ENCODE measurements around the gene PPFIA4. TPM values are rescaled to one million over a fixed set of nuclear protein-coding genes. Genes with fewer than 3 reads are reported as not detected.

PPFIA4 gene
- total RNA-seq, 1 experiment from 2014 or later: 21.1 TPM

DNA sequence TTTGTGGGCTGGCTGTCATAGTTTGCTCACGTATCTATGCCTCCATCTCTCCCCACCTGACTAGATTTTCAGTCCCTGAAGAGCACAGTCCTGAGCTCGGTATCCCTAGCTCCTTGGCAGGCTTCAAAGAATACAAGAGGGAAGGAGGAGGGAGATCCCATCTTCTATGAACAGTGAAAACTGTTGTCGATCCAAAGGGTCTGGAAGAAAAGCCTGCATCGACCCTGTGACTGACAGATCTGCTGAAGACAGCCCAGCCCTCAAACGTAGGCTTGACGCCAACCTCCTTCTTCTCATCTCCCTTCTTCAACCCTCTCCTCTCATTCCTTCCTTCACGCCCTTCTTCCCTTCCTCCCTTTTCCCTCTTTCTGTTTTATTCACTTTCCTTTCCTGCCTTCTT is 87.9 kb downstream of the PPFIA4 start (continued):
- TF ChIP-seq NFYB (CRISPR knock-in tag; conservative IDR thresholded peaks at IDR 0.05; ENCODE audit: low read depth): no peak
- TF ChIP-seq ATF2 (CRISPR knock-in tag; IDR thresholded peaks at IDR 0.05; ENCODE audit: borderline replicate concordance, low read depth): no peak
- TF ChIP-seq STAT6 (CRISPR knock-in tag; conservative IDR thresholded peaks at IDR 0.05; ENCODE audit: low read depth): no peak

DNA sequence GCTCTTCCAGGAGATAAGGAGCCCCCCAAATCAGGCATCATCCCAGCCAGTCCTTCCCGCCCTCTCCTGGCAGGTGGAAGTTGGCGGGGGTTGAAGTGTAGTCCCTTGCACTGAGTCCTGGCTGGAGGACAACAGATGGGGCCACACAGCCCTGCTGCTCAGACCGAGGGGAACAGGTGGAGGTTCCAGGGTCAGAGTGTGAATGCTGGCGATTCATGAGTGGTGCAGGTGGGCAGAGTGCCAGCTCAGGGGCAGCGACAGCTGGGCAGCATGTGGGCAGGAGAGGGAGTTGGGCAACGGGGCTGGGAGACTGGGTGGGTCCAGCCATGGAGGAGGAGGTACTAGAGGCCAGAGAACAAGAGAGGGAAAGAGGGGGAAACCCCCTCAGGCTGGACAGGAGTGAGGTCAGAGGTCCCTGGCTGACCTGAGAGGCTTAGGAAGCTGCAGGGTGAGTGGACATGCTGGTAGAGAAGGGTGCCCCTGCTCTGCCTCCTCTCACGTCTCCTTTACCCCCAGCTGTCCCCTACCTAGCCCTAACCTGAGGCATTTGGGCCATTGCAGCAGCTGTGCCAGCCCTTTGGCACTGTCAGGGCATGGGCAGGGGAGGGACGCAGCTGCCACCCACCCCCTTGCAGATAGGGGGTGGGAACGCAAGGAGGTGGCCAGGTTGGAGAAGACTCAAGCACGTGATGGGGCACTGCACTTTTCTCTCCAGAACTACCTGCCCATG is 90.0 kb downstream of the PPFIA4 start:
- no peak for DNase-seq (ENCODE audit: low spot score)
- Mint-ChIP-seq H3K4me3 (no peak overlapping the region), H3K27me3 (ENCODE audit: low read depth) (peaks cover 17% of the 10 kb centered on the region), H3K9me3 (no peaks in the 10 kb centered on the region), H3K27ac (no peak overlapping the region), H3K36me3 (no peaks in the 10 kb centered on the region), H3K4me1 (no peaks in the 10 kb centered on the region; the same call in 1 of the 2 replicates)
- CTCF ChIA-PET: interaction anchor here (0.6 to 4.4 kb wide), 7 partner anchors 11 to 101 kb away, joined by 3 to 192 read pairs (median 38); partner anchors contain the start of gene ADORA1
- ATAC-seq: no peak
- POLR2A ChIA-PET: no interaction called here
- no peak for TF ChIP-seq TP53 (CRISPR knock-in tag; IDR thresholded peaks at IDR 0.05)
- TF ChIP-seq ATF6 (CRISPR knock-in tag; IDR thresholded peaks at IDR 0.05): no peak

DNA sequence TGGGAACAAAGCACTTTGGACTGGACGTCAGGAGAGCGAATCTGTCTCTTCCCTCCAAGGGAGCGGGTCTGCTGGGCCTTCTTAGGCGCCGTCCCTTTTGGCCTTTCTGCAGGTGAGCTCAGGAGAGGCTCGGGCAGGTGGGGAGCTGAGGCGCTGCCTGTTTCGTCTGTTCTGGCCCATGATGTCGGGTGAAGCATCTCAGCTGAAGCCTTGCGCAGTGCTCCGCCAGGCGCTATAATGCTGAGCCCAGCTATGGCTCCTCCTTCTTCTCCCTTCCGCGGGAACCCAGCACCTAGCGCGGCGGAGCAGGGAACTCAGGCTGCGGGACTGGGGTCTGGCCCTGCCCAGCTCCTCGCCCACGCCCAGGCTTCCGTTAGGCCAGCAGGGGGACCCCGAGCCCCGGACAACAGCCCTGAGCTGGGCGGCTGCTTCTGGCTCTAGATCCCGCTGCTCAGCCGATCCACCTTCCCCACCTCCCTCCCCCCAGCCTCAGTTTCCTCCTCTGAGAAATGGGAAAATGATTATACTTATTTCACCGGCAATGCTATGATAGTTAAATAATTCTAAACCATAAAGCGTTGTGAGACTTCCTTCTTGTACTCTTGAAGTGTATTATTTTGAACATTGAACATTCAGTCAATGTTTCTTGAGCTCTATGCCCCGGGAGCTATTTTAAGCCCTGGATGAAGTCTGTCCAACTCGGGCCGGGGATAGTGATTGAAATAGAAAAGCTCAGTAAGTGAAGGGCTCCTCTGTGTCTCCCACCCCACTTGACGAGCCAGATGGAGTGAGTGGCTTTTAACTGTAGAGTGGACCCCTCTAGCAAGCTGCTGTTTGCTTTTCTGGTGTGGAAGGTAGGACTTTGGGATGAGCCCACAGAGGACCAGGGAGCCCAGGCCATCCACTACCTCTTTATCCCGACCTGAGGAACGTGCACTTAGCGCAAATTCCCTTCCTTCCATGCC is 91.6 kb downstream of the PPFIA4 start:
- peak; percentile 95 for DNase-seq (ENCODE audit: low spot score)
- Mint-ChIP-seq H3K9me3 (no peaks in the 10 kb centered on the region), H3K27me3 (ENCODE audit: low read depth) (peaks cover 17% of the 10 kb centered on the region), H3K4me3 (peak overlapping the region; percentile 47), H3K4me1 (no peaks in the 10 kb centered on the region; the same call in 1 of the 2 replicates), H3K27ac (no peak overlapping the region), H3K36me3 (no peaks in the 10 kb centered on the region)
- peak; percentile 100 for ATAC-seq
- ChIA-PET CTCF (interaction anchor here (0.5 to 4.9 kb wide), 72 partner anchors 9 to 540 kb away, joined by 3 to 192 read pairs (median 6); partner anchors contain the start of genes ADORA1, CHI3L1, MYBPH and MYOG), POLR2A (interaction anchor here (0.7 to 1.8 kb wide), 6 partner anchors 10 to 155 kb away, joined by 3 to 9 read pairs (median 4); partner anchors contain the start of gene ADORA1)
- TF ChIP-seq, protein P1, sequence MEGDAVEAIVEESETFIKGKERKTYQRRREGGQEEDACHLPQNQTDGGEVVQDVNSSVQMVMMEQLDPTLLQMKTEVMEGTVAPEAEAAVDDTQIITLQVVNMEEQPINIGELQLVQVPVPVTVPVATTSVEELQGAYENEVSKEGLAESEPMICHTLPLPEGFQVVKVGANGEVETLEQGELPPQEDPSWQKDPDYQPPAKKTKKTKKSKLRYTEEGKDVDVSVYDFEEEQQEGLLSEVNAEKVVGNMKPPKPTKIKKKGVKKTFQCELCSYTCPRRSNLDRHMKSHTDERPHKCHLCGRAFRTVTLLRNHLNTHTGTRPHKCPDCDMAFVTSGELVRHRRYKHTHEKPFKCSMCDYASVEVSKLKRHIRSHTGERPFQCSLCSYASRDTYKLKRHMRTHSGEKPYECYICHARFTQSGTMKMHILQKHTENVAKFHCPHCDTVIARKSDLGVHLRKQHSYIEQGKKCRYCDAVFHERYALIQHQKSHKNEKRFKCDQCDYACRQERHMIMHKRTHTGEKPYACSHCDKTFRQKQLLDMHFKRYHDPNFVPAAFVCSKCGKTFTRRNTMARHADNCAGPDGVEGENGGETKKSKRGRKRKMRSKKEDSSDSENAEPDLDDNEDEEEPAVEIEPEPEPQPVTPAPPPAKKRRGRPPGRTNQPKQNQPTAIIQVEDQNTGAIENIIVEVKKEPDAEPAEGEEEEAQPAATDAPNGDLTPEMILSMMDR (IDR thresholded peaks at IDR 0.05): peak; percentile 66
- no peak for TF ChIP-seq RELA (CRISPR knock-in tag; IDR thresholded peaks at IDR 0.05; ENCODE audit: borderline replicate concordance)
- peak; percentile 60; the same call in 1 of the 2 replicates for TF ChIP-seq FOXP1 (CRISPR knock-in tag; IDR thresholded peaks at IDR 0.05; ENCODE audit: borderline replicate concordance)
- peak; percentile 34 for TF ChIP-seq ETV6 (CRISPR knock-in tag; IDR thresholded peaks at IDR 0.05)
- no peak for TF ChIP-seq TCF7 (CRISPR knock-in tag; IDR thresholded peaks at IDR 0.05; ENCODE audit: low read depth)
- TF ChIP-seq MYBL2 (CRISPR knock-in tag; IDR thresholded peaks at IDR 0.05): no peak
- TF ChIP-seq FOXJ3 (CRISPR knock-in tag; IDR thresholded peaks at IDR 0.05; ENCODE audit: borderline replicate concordance): no peak
- TF ChIP-seq, protein P2, sequence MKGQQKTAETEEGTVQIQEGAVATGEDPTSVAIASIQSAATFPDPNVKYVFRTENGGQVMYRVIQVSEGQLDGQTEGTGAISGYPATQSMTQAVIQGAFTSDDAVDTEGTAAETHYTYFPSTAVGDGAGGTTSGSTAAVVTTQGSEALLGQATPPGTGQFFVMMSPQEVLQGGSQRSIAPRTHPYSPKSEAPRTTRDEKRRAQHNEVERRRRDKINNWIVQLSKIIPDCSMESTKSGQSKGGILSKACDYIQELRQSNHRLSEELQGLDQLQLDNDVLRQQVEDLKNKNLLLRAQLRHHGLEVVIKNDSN (CRISPR knock-in tag; IDR thresholded peaks at IDR 0.05): no peak
- TF ChIP-seq, protein P3, sequence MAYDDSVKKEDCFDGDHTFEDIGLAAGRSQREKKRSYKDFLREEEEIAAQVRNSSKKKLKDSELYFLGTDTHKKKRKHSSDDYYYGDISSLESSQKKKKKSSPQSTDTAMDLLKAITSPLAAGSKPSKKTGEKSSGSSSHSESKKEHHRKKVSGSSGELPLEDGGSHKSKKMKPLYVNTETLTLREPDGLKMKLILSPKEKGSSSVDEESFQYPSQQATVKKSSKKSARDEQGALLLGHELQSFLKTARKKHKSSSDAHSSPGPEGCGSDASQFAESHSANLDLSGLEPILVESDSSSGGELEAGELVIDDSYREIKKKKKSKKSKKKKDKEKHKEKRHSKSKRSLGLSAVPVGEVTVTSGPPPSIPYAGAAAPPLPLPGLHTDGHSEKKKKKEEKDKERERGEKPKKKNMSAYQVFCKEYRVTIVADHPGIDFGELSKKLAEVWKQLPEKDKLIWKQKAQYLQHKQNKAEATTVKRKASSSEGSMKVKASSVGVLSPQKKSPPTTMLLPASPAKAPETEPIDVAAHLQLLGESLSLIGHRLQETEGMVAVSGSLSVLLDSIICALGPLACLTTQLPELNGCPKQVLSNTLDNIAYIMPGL (CRISPR knock-in tag; IDR thresholded peaks at IDR 0.05): peak; percentile 77; the same call in 1 of the 2 replicates
- TF ChIP-seq, protein P4, sequence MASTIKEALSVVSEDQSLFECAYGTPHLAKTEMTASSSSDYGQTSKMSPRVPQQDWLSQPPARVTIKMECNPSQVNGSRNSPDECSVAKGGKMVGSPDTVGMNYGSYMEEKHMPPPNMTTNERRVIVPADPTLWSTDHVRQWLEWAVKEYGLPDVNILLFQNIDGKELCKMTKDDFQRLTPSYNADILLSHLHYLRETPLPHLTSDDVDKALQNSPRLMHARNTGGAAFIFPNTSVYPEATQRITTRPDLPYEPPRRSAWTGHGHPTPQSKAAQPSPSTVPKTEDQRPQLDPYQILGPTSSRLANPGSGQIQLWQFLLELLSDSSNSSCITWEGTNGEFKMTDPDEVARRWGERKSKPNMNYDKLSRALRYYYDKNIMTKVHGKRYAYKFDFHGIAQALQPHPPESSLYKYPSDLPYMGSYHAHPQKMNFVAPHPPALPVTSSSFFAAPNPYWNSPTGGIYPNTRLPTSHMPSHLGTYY (CRISPR knock-in tag; IDR thresholded peaks at IDR 0.05): no peak
